ENCODE results near the gene ARHGEF2. TPM values are rescaled to one million over a fixed set of nuclear protein-coding genes. Genes with fewer than 3 reads are reported as not detected.

The ARHGEF2 gene
- total and polyA plus RNA-seq, 9 of the 15 experiments (the other 6 are each of a cell fraction or from before 2014, with no cell fraction given), result 7.1 to 162 (median 62.2) TPM

- peak; percentile 92 for TF ChIP-seq REST (IDR thresholded peaks at IDR 0.05; ENCODE audit: borderline replicate concordance)
- no peak for TF ChIP-seq REST (CRISPR knock-in tag; IDR thresholded peaks at IDR 0.05; ENCODE audit: low read depth)
- no peak for TF ChIP-seq RFX5 (IDR thresholded peaks at IDR 0.05; ENCODE audit: low read depth, low read length)
- TF ChIP-seq TCF7L2 (IDR thresholded peaks at IDR 0.05; ENCODE audit: low read depth, low read length), result peak; percentile 43; the same call in 1 of the 2 replicates
- TF ChIP-seq ZZZ3 (IDR thresholded peaks at IDR 0.05), result no peak
- TF ChIP-seq CREBBP (IDR thresholded peaks at IDR 0.05; ENCODE audit: low read depth, low read length), result no peak
- peak; percentile 78 for TF ChIP-seq BRD9 (IDR thresholded peaks at IDR 0.05; ENCODE audit: low read depth, partially characterized antibody)
- no peak for TF ChIP-seq TFAP4 (CRISPR knock-in tag; IDR thresholded peaks at IDR 0.05; ENCODE audit: borderline replicate concordance)
- peak; percentile 96 for TF ChIP-seq PRDM10 (IDR thresholded peaks at IDR 0.05; ENCODE audit: partially characterized antibody)
- peak; percentile 31; the same call in 1 of the 2 replicates for TF ChIP-seq VEZF1 (CRISPR knock-in tag; IDR thresholded peaks at IDR 0.05)
- TF ChIP-seq PHB2 (IDR thresholded peaks at IDR 0.05; ENCODE audit: low read depth), result no peak
- peak; percentile 37; the same call in 1 of the 2 replicates for TF ChIP-seq CTBP1 (IDR thresholded peaks at IDR 0.05; ENCODE audit: borderline replicate concordance)
- no peak for TF ChIP-seq FIP1L1 (IDR thresholded peaks at IDR 0.05; ENCODE audit: low read depth, low read length, poor library complexity, severe bottlenecking)
- no peak for TF ChIP-seq ZNF24 (IDR thresholded peaks at IDR 0.05)
- no peak for TF ChIP-seq CHCHD3 (CRISPR knock-in tag; IDR thresholded peaks at IDR 0.05)
Measured at GRCh38 chr1:155938220-155938627, 40.1 kb downstream of the ARHGEF2 start (continued).

Data from K562 (cell line).